ENCODE measurements around the gene CDK5R1. TPM values are rescaled to one million over a fixed set of nuclear protein-coding genes. Genes with fewer than 3 reads are reported as not detected.

Gene CDK5R1
- total and polyA plus RNA-seq, 2 experiments from 2014 or later, result 0.63 to 1.2 TPM

- no peak overlapping the region for H3K4me2 ChIP-seq (ENCODE audit: unreplicated experiment)
- no peaks in the 10 kb centered on the region for H3K27me3 ChIP-seq (replicated peaks; ENCODE audit: insufficient read depth)
- H3K9me2 ChIP-seq (ENCODE audit: insufficient read depth), result no peaks in the 10 kb centered on the region
- no peak overlapping the region for H3K27ac ChIP-seq
- H4K20me1 ChIP-seq (ENCODE audit: insufficient read depth), result no peaks in the 10 kb centered on the region
- H3K4me1 ChIP-seq (ENCODE audit: insufficient read depth), result no peaks in the 10 kb centered on the region
- no peaks in the 10 kb centered on the region for H3F3A ChIP-seq (ENCODE audit: insufficient read depth)
- H3K9me3 ChIP-seq (ENCODE audit: low read depth), result no peaks in the 10 kb centered on the region
- no peak for DNase-seq
- H3K9ac ChIP-seq, result no peak overlapping the region
- no peak overlapping the region for H2AFZ ChIP-seq
- no peaks in the 10 kb centered on the region for H3K36me3 ChIP-seq (ENCODE audit: low read depth)
- no peaks in the 10 kb centered on the region for H3K79me2 ChIP-seq (ENCODE audit: insufficient read depth)
- no peak for TF ChIP-seq EZH2 (IDR thresholded peaks at IDR 0.05; ENCODE audit: insufficient read depth, poor library complexity, severe bottlenecking)
- no peak for TF ChIP-seq EZH2phosphoT487 (IDR thresholded peaks at IDR 0.05; ENCODE audit: insufficient read depth, low read depth)
- H3K4me3 ChIP-seq, result no peak overlapping the region
- WGBS, 2 experiments (ENCODE audit: low coverage in 1 of 2, low lambda C conversion rate in 2 of 2, missing lambda C conversion rate in 2 of 2), result 94 to 97% methylated on average over 7 of the region's 7 CpGs
- in situ Hi-C loops (cut with MboI), result no loop called here
Observed at GRCh38 chr17:32510466-32510865, 23.7 kb downstream of the CDK5R1 start.

GRCh38 chr17:32512328-32512727, 25.5 kb downstream of the CDK5R1 start:
- in situ Hi-C loops (cut with MboI), result no loop called here
- Histone ChIP-seq H3F3A (ENCODE audit: insufficient read depth) (no peaks in the 10 kb centered on the region), H4K20me1 (ENCODE audit: insufficient read depth) (no peaks in the 10 kb centered on the region), H2AFZ (no peak overlapping the region), H3K27ac (no peak overlapping the region), H3K9ac (no peak overlapping the region), H3K9me2 (ENCODE audit: insufficient read depth) (no peaks in the 10 kb centered on the region), H3K4me1 (ENCODE audit: insufficient read depth) (no peaks in the 10 kb centered on the region), H3K9me3 (ENCODE audit: low read depth) (no peaks in the 10 kb centered on the region), H3K36me3 (ENCODE audit: low read depth) (no peaks in the 10 kb centered on the region), H3K27me3 (replicated peaks; ENCODE audit: insufficient read depth) (no peaks in the 10 kb centered on the region), H3K4me3 (no peak overlapping the region), H3K4me2 (ENCODE audit: unreplicated experiment) (no peak overlapping the region), H3K79me2 (ENCODE audit: insufficient read depth) (no peaks in the 10 kb centered on the region)
- DNase-seq, result no peak
- TF ChIP-seq EZH2phosphoT487 (IDR thresholded peaks at IDR 0.05; ENCODE audit: insufficient read depth, low read depth) (no peak), EZH2 (IDR thresholded peaks at IDR 0.05; ENCODE audit: insufficient read depth, poor library complexity, severe bottlenecking) (no peak)
- WGBS, 2 experiments (ENCODE audit: low coverage in 1 of 2, low lambda C conversion rate in 2 of 2, missing lambda C conversion rate in 2 of 2), result 96 to 97% methylated on average over 2 of the region's 2 CpGs

- WGBS, 2 experiments (ENCODE audit: low coverage in 1 of 2, low lambda C conversion rate in 2 of 2, missing lambda C conversion rate in 2 of 2), result 70 to 77% methylated on average over 3 of the region's 3 CpGs
- Histone ChIP-seq H3F3A (ENCODE audit: insufficient read depth) (no peaks in the 10 kb centered on the region), H2AFZ (no peak overlapping the region), H3K36me3 (ENCODE audit: low read depth) (no peaks in the 10 kb centered on the region), H3K4me3 (no peak overlapping the region), H3K4me2 (ENCODE audit: unreplicated experiment) (no peak overlapping the region), H3K27me3 (replicated peaks; ENCODE audit: insufficient read depth) (no peaks in the 10 kb centered on the region), H4K20me1 (ENCODE audit: insufficient read depth) (no peaks in the 10 kb centered on the region), H3K4me1 (ENCODE audit: insufficient read depth) (no peaks in the 10 kb centered on the region), H3K27ac (no peak overlapping the region), H3K79me2 (ENCODE audit: insufficient read depth) (no peaks in the 10 kb centered on the region), H3K9ac (no peak overlapping the region), H3K9me3 (ENCODE audit: low read depth) (no peaks in the 10 kb centered on the region), H3K9me2 (ENCODE audit: insufficient read depth) (no peaks in the 10 kb centered on the region)
- TF ChIP-seq EZH2 (IDR thresholded peaks at IDR 0.05; ENCODE audit: insufficient read depth, poor library complexity, severe bottlenecking) (no peak), EZH2phosphoT487 (IDR thresholded peaks at IDR 0.05; ENCODE audit: insufficient read depth, low read depth) (no peak)
- no peak for DNase-seq
- in situ Hi-C loops (cut with MboI), result no loop called here
Observed at GRCh38 chr17:32513579-32513978, 26.8 kb downstream of the CDK5R1 start.

DNA sequence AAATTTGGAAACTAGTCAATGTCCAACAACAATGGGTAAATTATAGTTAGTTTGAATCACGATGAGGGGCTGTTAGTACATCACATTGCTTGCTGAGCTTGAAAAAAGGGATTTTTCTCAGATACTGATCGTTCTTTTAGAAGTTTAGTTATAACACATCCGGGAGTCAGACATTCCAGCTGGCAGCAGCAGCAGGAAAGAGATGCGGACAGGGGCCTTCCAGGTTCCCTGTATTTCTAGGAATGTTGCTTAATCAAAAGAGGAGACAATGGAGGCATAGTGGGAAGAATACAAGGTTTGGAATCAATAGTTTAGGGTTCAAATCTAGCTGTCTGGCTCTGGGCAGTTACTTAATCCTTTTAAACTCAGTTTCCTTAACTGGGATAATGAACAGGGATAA, 27.8 kb downstream of the CDK5R1 start:
- Histone ChIP-seq H3K9me2 (ENCODE audit: insufficient read depth) (no peaks in the 10 kb centered on the region), H3F3A (ENCODE audit: insufficient read depth) (0 out of 2 replicates have a peak, but pooled peaks cover under 1% of the 10 kb centered on the region), H3K36me3 (ENCODE audit: low read depth) (no peaks in the 10 kb centered on the region), H3K27ac (no peak overlapping the region), H3K4me3 (no peak overlapping the region), H3K9me3 (ENCODE audit: low read depth) (no peaks in the 10 kb centered on the region), H3K79me2 (ENCODE audit: insufficient read depth) (no peaks in the 10 kb centered on the region), H3K4me2 (ENCODE audit: unreplicated experiment) (no peak overlapping the region), H4K20me1 (ENCODE audit: insufficient read depth) (no peaks in the 10 kb centered on the region), H3K27me3 (replicated peaks; ENCODE audit: insufficient read depth) (no peaks in the 10 kb centered on the region), H2AFZ (no peak overlapping the region), H3K9ac (no peak overlapping the region), H3K4me1 (ENCODE audit: insufficient read depth) (peaks cover 5% of the 10 kb centered on the region)
- no peak for TF ChIP-seq EZH2 (IDR thresholded peaks at IDR 0.05; ENCODE audit: insufficient read depth, poor library complexity, severe bottlenecking)
- TF ChIP-seq EZH2phosphoT487 (IDR thresholded peaks at IDR 0.05; ENCODE audit: insufficient read depth, low read depth), result no peak
- WGBS, 2 experiments (ENCODE audit: low coverage in 1 of 2, low lambda C conversion rate in 2 of 2, missing lambda C conversion rate in 2 of 2), result 81 to 91% methylated on average over 4 of the region's 4 CpGs
- in situ Hi-C loops (cut with MboI), result no loop called here
- no peak for DNase-seq
